ELR (cell line): ENCODE results near the gene PITRM1.
A peak's percentile ranks its signal among the peaks of the same experiment; 100 is the strongest.

Source experiments
- DNase-seq: peaks from one replicate; pipeline ENCODE4 v3.0.0-alpha.2; 2015; ENCODE audit warnings: low read depth

PITRM1 gene

GRCh38 chr10:3139216-3139910 lies 33.2 kb downstream of the PITRM1 start:
- DNase-seq: no peak

GRCh38 chr10:3137958-3138726 lies 34.4 kb downstream of the PITRM1 start:
- DNase-seq: no peak

GRCh38 chr10:3136763-3137611 lies 35.6 kb downstream of the PITRM1 start:
- DNase-seq: peak; percentile 58

GRCh38 chr10:3136336-3136735 lies 36.2 kb downstream of the PITRM1 start:
- DNase-seq: no peak

- DNase-seq: no peak
Measured at GRCh38 chr10:3135006-3135405, 37.6 kb downstream of the PITRM1 start.

- DNase-seq: no peak
Measured at GRCh38 chr10:3133948-3134347, 38.6 kb downstream of the PITRM1 start.

- peak; percentile 52 for DNase-seq
Measured at GRCh38 chr10:3132036-3133025, 40.3 kb downstream of the PITRM1 start.

GRCh38 chr10:3131098-3131497 lies 41.5 kb downstream of the PITRM1 start:
- peak; percentile 37 for DNase-seq

GRCh38 chr10:3129581-3130340 lies 42.8 kb downstream of the PITRM1 start:
- no peak for DNase-seq

GRCh38 chr10:3128379-3129130 lies 44.0 kb downstream of the PITRM1 start:
- DNase-seq: no peak

- DNase-seq: no peak
Measured at GRCh38 chr10:3127921-3128320, 44.7 kb downstream of the PITRM1 start.

- DNase-seq: no peak
Measured at GRCh38 chr10:3126741-3127346, 45.7 kb downstream of the PITRM1 start.

GRCh38 chr10:3126249-3126648 lies 46.3 kb downstream of the PITRM1 start:
- DNase-seq: no peak

GRCh38 chr10:3125527-3126170 lies 46.9 kb downstream of the PITRM1 start:
- DNase-seq: no peak

- DNase-seq: no peak
Measured at GRCh38 chr10:3124412-3125175, 48.0 kb downstream of the PITRM1 start.

- DNase-seq: no peak
Measured at GRCh38 chr10:3123571-3124411, 48.8 kb downstream of the PITRM1 start.
